Natural killer cell treated with Interleukin-12 subunit alpha and Interleukin-12 subunit beta and Interleukin-15 and Interleukin-18, amount 100 ng/mL, for 72 hours (primary cell): Measurements from ENCODE around the gene UBALD1. TPM values are rescaled to one million over a fixed set of nuclear protein-coding genes. Genes with fewer than 3 reads are reported as not detected.
A peak's percentile ranks its signal among the peaks of the same experiment; 100 is the strongest.

Experiments used
- ATAC-seq, 2 donors: fragments of 150-1000 bp; cut with Tn5 transposase in 1 of 2; sonication (Bioruptor Pico), chemical (Tn5 transposase) in 1 of 2; 2 replicates each; pipeline ENCODE4 v1.10.0; 2021
- DNase-seq: peaks from one replicate; pipeline ENCODE4 v3.0.0; 2022; ENCODE audit warnings: low spot score
- H3K27ac Mint-ChIP-seq, 2 donors: 1 replicate in 1 of 2; 2 replicates in 1 of 2; pipeline ENCODE4 v1.8.0; 2022; ENCODE audit warnings: mixed read lengths in 2 of 2, mild to moderate bottlenecking in 1 of 2, moderate library complexity in 1 of 2
- H3K27me3 Mint-ChIP-seq, 2 donors: 1 replicate in 1 of 2; 2 replicates in 1 of 2; pipeline ENCODE4 v1.8.0; 2022; ENCODE audit warnings: mixed read lengths in 2 of 2
- H3K36me3 Mint-ChIP-seq: one replicate; pipeline ENCODE4 v1.8.0; 2022; ENCODE audit warnings: mixed read lengths
- H3K4me1 Mint-ChIP-seq, 2 donors: 1 replicate in 1 of 2; 2 replicates in 1 of 2; pipeline ENCODE4 v1.8.0; 2022; ENCODE audit warnings: low read depth in 2 of 2, mixed read lengths in 2 of 2, mild to moderate bottlenecking in 1 of 2
- H3K4me3 Mint-ChIP-seq: one replicate; pipeline ENCODE4 v1.8.0; 2022; ENCODE audit warnings: mixed read lengths
- H3K9me3 Mint-ChIP-seq: 2 replicates; pipeline ENCODE4 v1.8.0; 2022; ENCODE audit warnings: mixed read lengths
- total RNA-seq, 2 donors: library from RNA; stranded (reverse); gene quantifications; one replicate each; pipeline ENCODE4 v1.2.3, GENCODE V29; 2022

The UBALD1 gene
- total RNA-seq, 2 donors from 2014 or later: 17.4 to 27.9 TPM

GRCh38 chr16:4603624-4604170, 11.0 kb downstream of the UBALD1 start:
- no peak overlapping the region for H3K27ac Mint-ChIP-seq
- H3K27me3 Mint-ChIP-seq: peaks cover 0 to 3% of the 10 kb centered on the region in 2 donors
- H3K36me3 Mint-ChIP-seq: no peaks in the 10 kb centered on the region
- no peaks in the 10 kb centered on the region for H3K9me3 Mint-ChIP-seq
- no peak overlapping the region for H3K4me3 Mint-ChIP-seq
- ATAC-seq (no peak), DNase-seq (no peak)
- peaks cover 0 to 3% of the 10 kb centered on the region in 2 donors for H3K4me1 Mint-ChIP-seq

GRCh38 chr16:4602331-4602730, 12.4 kb downstream of the UBALD1 start:
- no peaks in the 10 kb centered on the region for H3K9me3 Mint-ChIP-seq
- H3K4me3 Mint-ChIP-seq: no peak overlapping the region
- no peaks in the 10 kb centered on the region for H3K36me3 Mint-ChIP-seq
- peaks cover 0 to 3% of the 10 kb centered on the region in 2 donors for H3K4me1 Mint-ChIP-seq
- no peak overlapping the region for H3K27ac Mint-ChIP-seq
- ATAC-seq: peak in 1 of 2 donors; percentile 4
- H3K27me3 Mint-ChIP-seq: peaks cover 0 to 3% of the 10 kb centered on the region in 2 donors
- no peak for DNase-seq

- ATAC-seq (no peak), DNase-seq (no peak)
- Mint-ChIP-seq H3K4me3 (no peak overlapping the region), H3K27ac (no peak overlapping the region), H3K36me3 (no peaks in the 10 kb centered on the region), H3K9me3 (no peaks in the 10 kb centered on the region), H3K27me3 (peaks cover 0 to 3% of the 10 kb centered on the region in 2 donors), H3K4me1 (peaks cover 0 to 3% of the 10 kb centered on the region in 2 donors)
Measured at GRCh38 chr16:4601864-4602186, 12.9 kb downstream of the UBALD1 start.

- H3K9me3 Mint-ChIP-seq: no peaks in the 10 kb centered on the region
- no peak overlapping the region for H3K27ac Mint-ChIP-seq
- ATAC-seq (no peak), DNase-seq (no peak)
- peaks cover 0 to 3% of the 10 kb centered on the region in 2 donors for H3K27me3 Mint-ChIP-seq
- no peak overlapping the region for H3K4me3 Mint-ChIP-seq
- H3K4me1 Mint-ChIP-seq: peaks cover 0 to 3% of the 10 kb centered on the region in 2 donors
- no peaks in the 10 kb centered on the region for H3K36me3 Mint-ChIP-seq
Measured at GRCh38 chr16:4601036-4601863, 13.4 kb downstream of the UBALD1 start.

DNA sequence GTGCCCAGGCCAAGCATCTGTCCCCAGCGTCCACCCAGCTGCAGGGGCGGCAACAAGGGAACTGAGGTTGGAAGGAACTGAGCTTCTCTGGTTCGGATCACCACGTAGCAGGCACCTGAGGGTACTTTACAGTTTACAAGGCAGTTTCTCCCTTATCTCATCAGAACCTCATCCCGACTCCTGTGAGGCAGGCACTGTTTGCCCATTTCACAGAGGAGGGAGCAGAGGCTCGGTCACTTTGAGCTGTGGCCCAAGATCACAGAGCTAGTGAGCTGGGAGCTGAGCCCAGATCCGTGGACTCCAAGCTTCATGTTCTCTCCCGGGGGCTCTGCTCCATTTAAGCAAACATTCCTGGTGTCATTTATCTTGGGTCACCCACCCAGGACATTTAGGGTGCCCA, 15.1 kb downstream of the UBALD1 start:
- no peak overlapping the region for H3K27ac Mint-ChIP-seq
- H3K36me3 Mint-ChIP-seq: no peaks in the 10 kb centered on the region
- no peak for DNase-seq
- peaks cover 0 to 3% of the 10 kb centered on the region in 2 donors for H3K27me3 Mint-ChIP-seq
- ATAC-seq: no peak
- no peak overlapping the region for H3K4me3 Mint-ChIP-seq
- peaks cover 0 to 3% of the 10 kb centered on the region in 2 donors for H3K4me1 Mint-ChIP-seq
- H3K9me3 Mint-ChIP-seq: no peaks in the 10 kb centered on the region

DNA sequence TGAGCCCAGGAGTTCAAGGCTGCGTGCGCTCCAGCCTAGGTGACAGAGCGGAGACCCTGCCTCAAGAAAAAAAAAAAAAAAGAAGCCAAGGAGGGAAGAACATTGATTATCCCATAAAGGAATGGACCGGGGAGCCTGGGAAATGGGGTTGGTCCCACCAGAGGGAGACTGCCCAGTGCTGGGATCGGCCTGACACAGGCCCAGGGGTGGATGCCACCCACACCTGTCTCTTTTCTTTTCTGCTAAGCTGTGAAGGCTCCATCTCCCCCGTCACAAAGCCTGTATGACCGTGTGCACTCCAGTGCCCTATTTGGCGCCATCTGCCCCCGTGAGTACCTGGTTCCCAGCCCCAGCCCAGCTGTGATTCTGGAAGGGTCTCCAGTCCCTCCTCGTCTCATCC, 15.7 kb downstream of the UBALD1 start:
- H3K36me3 Mint-ChIP-seq: no peaks in the 10 kb centered on the region
- ATAC-seq (peak in 1 of 2 donors; percentile 37), DNase-seq (no peak)
- no peaks in the 10 kb centered on the region for H3K9me3 Mint-ChIP-seq
- no peak overlapping the region for H3K27ac Mint-ChIP-seq
- H3K4me1 Mint-ChIP-seq: peaks cover 0 to 3% of the 10 kb centered on the region in 2 donors
- H3K4me3 Mint-ChIP-seq: no peak overlapping the region
- H3K27me3 Mint-ChIP-seq: peaks cover 0 to 3% of the 10 kb centered on the region in 2 donors

- ATAC-seq: no peak
- no peak overlapping the region for H3K27ac Mint-ChIP-seq
- no peak for DNase-seq
- H3K27me3 Mint-ChIP-seq: peaks cover 0 to 3% of the 10 kb centered on the region in 2 donors
- no peaks in the 10 kb centered on the region for H3K9me3 Mint-ChIP-seq
- no peak overlapping the region for H3K4me3 Mint-ChIP-seq
- peaks cover 0 to 3% of the 10 kb centered on the region in 2 donors for H3K4me1 Mint-ChIP-seq
- H3K36me3 Mint-ChIP-seq: no peaks in the 10 kb centered on the region
Measured at GRCh38 chr16:4597174-4597573, 17.5 kb downstream of the UBALD1 start.

DNA sequence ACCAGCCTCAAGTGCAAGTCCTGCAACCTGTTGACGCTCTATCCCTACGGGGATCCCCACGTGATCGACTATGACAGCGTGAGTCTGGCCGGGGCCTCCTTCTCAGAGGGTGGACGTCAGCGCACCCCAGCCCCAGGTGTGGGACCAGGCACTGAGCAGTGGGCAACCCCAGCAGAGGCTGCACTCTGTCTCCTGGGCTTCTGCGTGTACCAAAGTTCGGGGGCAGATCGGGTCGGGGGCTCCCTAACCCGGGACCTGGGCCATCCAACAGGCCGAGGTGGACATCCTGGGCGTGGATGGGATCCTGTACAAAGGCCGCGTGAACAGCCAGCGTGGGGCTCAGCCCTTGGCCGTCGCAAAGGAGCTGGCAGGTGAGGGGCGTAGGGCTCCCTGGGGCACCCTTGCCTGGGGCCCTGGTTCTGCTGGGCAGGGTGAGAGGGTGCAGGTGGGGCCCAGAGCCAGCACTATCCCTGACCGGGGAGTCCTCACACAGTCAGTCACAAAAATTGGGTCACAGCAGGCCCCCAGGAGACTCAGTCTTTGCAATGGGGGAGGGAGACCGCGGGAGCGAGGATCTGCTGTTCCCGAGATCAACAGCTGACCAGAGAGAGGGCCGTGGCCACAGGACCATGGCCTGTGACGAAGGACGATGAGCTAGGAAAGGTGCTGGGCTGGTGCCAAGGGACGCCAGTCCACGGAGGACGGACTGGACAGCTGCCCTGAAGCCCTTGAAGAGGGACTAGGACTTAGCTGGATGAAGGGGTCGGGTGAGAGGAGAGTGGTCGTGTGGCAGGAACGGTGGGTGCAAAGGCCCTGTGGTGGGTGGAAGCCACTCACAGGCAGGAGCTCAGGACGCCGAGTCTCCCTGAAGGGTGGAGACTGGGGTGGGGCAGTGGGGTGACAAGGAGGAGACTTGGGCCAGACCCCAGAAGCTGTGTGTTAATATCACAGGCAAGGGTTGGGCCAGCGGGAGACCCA, 20.0 kb downstream of the UBALD1 start:
- no peak overlapping the region for H3K4me3 Mint-ChIP-seq
- DNase-seq (no peak), ATAC-seq (peak in 1 of 2 donors; percentile 32)
- H3K36me3 Mint-ChIP-seq: no peaks in the 10 kb centered on the region
- no peaks in the 10 kb centered on the region for H3K4me1 Mint-ChIP-seq
- no peaks in the 10 kb centered on the region for H3K27me3 Mint-ChIP-seq
- H3K9me3 Mint-ChIP-seq: no peaks in the 10 kb centered on the region
- H3K27ac Mint-ChIP-seq: no peak overlapping the region

DNA sequence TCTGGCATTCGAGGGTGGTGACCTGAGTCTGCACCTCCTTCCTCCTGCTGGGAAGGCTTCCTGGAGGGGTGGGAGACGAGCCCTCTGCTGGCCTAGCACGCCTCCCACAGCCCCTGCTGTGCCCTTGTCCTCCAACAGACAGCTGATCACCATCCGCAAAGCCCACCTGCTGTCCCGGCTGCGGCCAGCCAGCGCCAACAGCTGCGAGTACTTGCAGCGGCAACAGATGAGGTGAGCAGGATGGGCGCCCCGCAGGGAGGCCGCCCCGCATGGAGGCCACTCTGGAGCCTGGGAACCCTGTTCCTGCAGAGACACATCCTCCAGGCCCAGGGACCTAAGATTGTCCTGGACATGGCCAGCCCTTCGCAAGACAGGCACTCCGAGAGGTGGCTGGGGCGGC, 21.6 kb downstream of the UBALD1 start:
- Mint-ChIP-seq H3K27ac (no peak overlapping the region), H3K27me3 (no peaks in the 10 kb centered on the region), H3K9me3 (no peaks in the 10 kb centered on the region), H3K4me1 (no peaks in the 10 kb centered on the region), H3K4me3 (no peak overlapping the region), H3K36me3 (no peaks in the 10 kb centered on the region)
- DNase-seq (no peak), ATAC-seq (no peak)

- Mint-ChIP-seq H3K4me3 (no peak overlapping the region), H3K27ac (no peak overlapping the region), H3K27me3 (no peaks in the 10 kb centered on the region), H3K36me3 (no peaks in the 10 kb centered on the region), H3K4me1 (no peaks in the 10 kb centered on the region), H3K9me3 (no peaks in the 10 kb centered on the region)
- DNase-seq (no peak), ATAC-seq (no peak)
Measured at GRCh38 chr16:4591706-4592470, 22.8 kb downstream of the UBALD1 start.

DNA sequence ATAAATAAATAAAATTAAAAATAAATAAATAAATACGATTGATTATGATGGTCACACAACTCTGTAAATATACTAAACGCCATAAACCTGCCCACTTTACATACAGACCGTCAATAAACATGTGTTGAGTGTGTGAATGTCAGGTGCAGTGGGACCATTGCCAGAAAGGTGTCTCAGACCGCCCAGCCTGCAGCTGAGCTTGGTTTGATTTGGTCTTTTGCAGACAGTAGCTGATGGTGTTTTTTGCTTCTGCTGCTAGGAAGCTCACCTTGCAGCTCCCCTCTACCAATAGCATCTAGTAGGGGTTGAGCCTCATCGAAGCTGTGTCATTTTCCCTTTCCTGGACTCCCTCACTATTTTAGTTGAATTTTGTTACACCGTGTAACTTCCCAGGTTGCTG, 23.5 kb downstream of the UBALD1 start:
- DNase-seq (no peak), ATAC-seq (no peak)
- H3K9me3 Mint-ChIP-seq: no peaks in the 10 kb centered on the region
- H3K27me3 Mint-ChIP-seq: no peaks in the 10 kb centered on the region
- H3K4me3 Mint-ChIP-seq: no peak overlapping the region
- no peaks in the 10 kb centered on the region for H3K4me1 Mint-ChIP-seq
- no peaks in the 10 kb centered on the region for H3K36me3 Mint-ChIP-seq
- H3K27ac Mint-ChIP-seq: no peak overlapping the region

DNA sequence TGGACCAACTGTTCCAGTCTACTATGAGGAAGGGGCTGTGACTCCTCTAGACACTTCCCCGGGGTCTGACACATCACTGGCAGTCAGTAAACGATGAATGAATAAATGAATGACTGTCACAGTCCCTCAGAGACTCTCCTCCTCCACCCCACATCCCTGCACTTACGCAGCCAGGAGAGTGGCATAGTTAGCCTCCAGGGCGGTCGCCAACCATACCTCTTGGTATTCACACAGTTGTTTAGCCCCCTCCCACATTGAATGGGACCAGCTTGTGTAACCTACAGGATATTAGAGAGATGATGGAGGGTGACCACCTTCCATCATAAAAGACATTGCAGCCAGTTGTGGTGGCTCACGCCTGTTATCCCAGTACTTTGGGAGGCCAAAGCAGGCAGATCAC, 25.7 kb downstream of the UBALD1 start:
- Mint-ChIP-seq H3K4me3 (no peak overlapping the region), H3K27ac (no peak overlapping the region), H3K36me3 (no peaks in the 10 kb centered on the region), H3K27me3 (peaks cover 4 to 7% of the 10 kb centered on the region in 2 donors), H3K9me3 (no peaks in the 10 kb centered on the region), H3K4me1 (peaks cover 0 to 3% of the 10 kb centered on the region in 2 donors)
- ATAC-seq: no peak
- no peak for DNase-seq

GRCh38 chr16:4588386-4588785, 26.3 kb downstream of the UBALD1 start:
- H3K27me3 Mint-ChIP-seq: peaks cover 4 to 7% of the 10 kb centered on the region in 2 donors
- H3K9me3 Mint-ChIP-seq: no peaks in the 10 kb centered on the region
- H3K4me3 Mint-ChIP-seq: no peak overlapping the region
- no peak overlapping the region for H3K27ac Mint-ChIP-seq
- ATAC-seq: no peak
- H3K4me1 Mint-ChIP-seq: peaks cover 0 to 3% of the 10 kb centered on the region in 2 donors
- DNase-seq: no peak
- H3K36me3 Mint-ChIP-seq: no peaks in the 10 kb centered on the region
